ENCODE results near the gene MCEMP1.

MCEMP1 gene, protein sequence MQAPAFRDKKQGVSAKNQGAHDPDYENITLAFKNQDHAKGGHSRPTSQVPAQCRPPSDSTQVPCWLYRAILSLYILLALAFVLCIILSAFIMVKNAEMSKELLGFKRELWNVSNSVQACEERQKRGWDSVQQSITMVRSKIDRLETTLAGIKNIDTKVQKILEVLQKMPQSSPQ

DNA sequence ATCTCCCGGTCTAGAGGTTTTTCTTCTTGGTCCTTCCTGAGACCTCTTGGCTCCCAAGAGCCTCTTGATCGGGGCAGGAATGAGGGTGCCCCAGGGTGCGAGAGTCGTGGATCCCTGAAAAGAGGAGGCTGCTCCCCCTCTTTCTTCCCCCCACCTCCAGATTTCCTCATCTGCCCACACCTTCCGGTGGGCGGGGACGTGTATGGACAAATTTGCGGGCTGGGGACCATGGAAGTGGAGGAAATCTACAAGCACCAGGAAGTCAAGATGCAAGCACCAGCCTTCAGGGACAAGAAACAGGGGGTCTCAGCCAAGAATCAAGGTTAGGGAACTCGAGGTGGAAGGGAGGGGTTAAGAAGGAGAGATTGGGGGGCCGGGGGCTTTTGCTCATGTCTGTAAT is at the start of gene MCEMP1:
Gene MCEMP1, plus strand, starts transcription at position 237 of the 400 bp plus-strand sequence. Its CDS starts 31 bp downstream, at position 268.
- DNase-seq = no peak

DNA sequence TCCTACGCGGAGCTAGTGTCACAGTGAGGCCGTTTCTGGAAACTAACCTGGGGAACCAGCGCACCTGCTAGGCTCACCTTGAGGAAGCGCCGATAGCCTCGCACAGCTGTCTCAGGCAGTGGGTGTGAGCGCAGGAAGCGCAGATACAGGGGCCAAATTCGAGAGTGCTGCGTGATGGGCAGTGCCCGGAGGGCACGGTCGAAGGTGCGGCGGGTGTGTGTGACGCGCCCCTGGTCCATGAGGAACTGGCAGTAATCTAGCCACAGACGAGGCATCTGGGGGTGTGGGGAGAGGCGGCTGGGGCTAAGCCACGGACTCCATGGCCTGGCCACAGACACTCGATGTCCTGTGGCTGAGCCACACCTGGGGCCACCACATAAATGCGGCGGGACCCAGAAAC is 49.7 kb upstream of the MCEMP1 start:
- DNase-seq = no peak

DNA sequence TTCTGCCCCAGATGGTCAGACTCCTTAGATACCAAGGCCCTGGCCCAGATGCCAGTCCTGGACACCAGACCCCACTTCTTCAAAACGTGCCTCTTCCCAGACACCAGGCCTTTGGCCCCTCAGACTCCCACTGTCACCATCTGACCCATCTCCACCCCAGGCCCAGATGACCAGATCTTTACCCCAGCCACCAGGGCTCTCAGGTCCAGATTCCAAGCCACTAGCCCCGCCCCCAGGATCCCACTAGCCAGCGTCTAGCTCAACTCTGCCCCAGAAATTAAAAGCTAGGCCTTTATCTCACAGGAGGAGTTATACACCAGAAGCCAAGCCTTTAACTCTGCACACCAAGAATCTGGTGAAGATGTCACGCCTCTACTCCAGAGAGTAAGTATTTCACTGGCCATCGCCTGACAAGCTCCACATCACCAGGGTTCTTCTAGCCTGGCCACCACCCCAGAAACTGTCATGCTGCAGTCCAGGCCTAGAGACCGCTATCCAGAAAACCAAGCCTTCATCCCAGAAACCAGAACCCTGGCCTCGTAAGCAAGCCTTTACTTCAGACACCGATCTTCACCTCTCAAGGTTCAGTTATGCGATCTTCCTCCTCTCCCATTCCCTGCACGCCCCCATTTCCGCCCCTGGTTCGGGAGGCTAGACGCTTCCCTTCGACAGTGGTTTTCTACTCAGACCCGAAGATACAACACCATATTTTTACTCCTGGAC is 48.1 kb upstream of the MCEMP1 start:
- no peak for DNase-seq

DNA sequence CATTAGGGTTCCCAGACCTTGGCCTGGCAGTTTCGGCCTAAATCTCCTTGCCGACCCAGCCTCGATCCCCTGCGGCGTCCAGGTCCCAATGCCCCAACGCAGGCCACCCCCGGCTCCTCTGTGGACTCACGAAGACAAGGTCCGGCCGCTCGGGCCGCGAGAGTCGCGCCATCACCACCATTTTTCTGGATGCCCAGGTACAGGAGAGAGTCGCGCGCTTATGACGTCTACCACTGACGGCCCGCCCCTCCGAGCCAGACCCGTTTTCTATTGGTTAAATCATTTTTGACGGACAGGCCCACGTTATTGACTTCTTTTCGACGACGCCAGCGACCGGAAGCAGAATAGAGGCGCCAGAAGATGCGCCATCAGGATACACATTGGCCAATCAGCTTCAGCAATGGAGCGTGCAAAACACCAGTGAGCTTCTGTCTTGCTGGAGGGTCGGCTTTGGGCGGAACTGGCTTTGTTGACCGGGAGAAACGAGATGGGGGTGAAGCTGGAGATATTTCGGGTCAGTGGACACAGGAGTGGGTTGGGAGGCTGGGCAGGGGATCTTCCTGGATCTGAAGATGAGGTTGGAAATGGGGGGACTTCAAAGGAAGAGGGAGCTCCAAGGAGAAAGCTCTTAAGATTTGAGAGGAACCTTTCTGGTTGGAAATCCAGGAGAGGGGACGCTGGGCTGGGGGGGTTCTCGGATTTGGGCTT is 47.4 kb upstream of the MCEMP1 start, which contains the start of the genes PET100 and XAB2:
Gene PET100, plus strand, starts transcription at position 447 of the 708 bp plus-strand sequence. Its CDS starts 41 bp downstream, at position 488.
Gene XAB2, minus strand, starts transcription at position 199 of the 708 bp plus-strand sequence. Its CDS starts 18 bp downstream, at position 181.
- DNase-seq = peak; percentile 92

DNA sequence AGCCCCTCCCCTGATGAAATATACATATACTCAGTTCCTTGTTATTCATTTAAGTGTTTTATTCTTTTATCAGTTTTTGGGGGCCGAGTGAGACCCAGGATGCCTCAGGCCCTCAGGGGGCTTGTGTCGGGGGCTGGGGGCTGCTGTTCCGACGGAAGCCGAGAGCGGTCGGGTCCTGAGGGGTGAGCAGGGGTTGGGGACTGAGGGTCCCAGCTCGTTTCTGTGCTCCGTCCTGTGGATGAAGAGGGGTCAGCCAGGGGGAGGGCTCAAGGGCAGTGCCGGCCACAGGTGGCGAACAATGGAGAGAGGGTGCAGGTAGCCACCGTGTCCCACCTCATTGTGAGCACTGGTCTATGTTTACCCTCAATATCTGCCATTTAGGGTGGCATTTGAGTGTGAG is 45.3 kb upstream of the MCEMP1 start:
- no peak for DNase-seq

DNA sequence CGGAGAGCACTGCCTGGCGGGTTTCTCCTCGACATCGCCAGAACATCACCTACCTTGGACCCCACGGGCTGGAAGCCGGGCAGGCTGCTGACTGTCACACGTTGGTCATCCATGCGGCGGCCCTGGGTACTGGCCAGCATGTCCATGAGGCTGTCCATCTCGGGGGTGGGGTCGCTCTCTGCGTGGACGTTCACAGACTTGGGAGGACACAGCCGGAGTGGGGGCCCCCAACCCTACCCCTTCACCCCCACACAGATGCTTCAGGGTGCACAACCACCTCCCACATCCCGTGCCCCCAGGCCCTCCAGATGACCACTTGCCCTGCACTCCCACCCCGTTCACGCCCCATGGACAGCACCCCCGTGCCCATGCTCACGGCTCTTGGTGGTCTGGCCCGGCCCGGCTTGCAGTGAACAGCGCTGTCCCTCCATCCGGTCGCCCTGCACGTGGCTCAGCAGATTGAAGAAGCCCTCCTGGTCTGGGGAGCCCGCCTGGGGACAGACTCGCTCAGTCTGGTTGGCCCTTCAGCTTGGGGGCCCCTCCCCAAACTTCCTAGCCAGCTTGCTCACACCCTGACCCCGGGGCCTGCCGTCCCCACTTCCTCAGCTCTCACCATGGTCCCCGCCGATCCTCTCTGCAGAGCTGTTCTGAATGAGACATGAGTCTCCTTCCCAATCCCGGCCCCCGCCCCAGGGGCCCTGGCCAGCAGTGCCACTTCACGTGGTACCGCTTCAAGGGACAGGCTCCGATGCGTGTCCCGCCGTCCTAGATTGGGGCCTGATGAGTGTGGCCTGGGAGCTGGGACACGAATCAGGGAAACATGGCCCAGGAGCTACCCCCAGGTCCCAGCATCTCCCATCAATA is 44.3 kb upstream of the MCEMP1 start:
- DNase-seq = no peak

DNA sequence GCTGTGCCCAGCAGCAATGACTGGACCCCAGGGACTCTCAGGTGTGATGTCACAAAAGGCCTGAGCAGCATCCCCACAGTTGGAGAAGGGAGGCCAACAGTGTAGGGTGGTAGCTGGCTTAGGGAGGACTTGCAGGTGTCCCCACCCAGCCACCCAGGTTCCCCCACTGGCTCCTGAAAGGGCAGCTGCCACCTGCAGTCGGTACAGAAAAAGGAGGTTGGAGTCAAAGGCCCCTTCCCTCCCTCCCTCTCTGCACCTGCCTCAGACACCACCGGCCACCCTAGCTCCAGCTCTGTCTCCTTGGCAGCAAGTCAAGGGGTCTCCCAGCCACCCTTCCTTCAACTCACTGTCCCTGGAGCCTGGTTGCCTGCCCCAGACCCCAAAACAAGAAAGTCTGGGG is 43.2 kb upstream of the MCEMP1 start, which contains the start of gene PCP2:
Gene PCP2, minus strand, starts transcription at position 22 of the 400 bp plus-strand sequence. CDS start 262 bp downstream, outside the sequence.
- DNase-seq = no peak

DNA sequence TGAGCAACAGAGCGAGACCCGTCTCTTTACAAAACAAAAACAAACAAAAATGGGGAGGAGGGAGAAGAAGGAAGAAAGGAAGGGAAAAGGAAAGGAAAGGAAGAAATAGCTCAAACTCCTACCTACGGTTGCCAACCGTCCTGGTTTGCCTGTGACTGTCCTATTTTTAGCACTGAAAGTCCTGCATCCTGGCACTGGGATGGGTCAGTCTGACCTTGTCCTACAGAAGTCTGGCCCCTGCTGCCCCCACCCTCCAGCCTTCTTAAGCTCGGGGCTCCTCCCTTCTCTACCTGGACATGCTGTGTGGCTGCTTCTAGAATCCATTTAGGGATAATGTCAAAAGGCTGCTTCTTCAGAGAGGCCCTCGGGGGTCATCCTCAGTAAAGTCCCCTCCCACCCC is 41.2 kb upstream of the MCEMP1 start:
- DNase-seq = no peak

DNA sequence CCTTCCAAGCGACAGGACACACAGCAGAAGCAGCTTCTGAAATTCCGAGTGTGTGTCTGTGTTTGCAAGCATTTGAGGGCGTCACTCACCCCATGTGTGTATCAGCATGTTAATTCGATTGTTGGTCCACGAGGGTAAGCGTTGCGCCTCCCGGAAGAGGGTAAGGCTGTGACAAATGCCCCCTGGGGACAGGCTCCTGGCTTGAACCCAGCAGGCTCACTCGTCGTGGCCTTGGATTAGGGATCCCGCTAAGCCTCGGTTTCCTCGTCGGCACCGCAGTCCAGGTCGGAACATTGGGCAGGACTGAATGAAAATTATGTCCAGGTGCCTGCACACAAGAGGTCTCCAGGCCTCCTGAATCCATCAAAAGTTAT is 40.6 kb upstream of the MCEMP1 start:
- DNase-seq = no peak

DNA sequence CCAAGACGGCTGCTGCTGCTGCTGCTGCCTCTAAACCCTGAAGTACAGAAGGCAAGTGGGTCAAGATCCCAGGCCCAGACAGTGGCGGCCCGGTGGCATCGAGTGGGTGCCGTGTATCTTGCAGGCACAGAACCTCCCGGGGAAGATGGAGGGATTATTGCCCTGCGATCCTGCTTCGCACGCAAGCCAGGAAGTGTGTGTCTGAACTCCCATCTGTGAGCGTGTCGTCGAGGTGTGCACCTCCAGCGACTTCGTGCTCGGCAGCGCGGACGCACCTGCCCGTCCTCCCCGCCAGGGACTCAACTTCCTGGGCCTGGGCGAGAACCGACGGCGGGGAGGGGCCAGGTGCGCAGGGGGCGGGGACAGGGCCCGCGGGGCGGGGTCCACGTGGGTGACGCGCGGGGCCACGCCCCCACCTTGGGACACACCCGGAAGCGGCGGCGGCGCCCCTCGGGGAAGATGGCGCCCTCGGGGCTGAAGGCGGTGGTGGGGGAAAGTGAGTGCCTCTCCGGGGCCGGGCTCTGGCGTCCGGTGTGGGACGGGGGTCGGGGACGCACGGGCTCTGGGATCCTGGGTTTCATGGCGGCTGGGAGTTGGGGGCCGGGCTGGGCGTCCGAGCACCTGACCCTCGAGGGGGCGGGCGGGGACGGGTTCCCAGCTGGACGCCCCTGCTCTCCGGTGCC is 40.1 kb upstream of the MCEMP1 start, which contains the start of gene STXBP2:
Gene STXBP2, plus strand, starts transcription at position 420 of the 683 bp plus-strand sequence. Its CDS starts 40 bp downstream, at position 460.
- peak; percentile 91 for DNase-seq

DNA sequence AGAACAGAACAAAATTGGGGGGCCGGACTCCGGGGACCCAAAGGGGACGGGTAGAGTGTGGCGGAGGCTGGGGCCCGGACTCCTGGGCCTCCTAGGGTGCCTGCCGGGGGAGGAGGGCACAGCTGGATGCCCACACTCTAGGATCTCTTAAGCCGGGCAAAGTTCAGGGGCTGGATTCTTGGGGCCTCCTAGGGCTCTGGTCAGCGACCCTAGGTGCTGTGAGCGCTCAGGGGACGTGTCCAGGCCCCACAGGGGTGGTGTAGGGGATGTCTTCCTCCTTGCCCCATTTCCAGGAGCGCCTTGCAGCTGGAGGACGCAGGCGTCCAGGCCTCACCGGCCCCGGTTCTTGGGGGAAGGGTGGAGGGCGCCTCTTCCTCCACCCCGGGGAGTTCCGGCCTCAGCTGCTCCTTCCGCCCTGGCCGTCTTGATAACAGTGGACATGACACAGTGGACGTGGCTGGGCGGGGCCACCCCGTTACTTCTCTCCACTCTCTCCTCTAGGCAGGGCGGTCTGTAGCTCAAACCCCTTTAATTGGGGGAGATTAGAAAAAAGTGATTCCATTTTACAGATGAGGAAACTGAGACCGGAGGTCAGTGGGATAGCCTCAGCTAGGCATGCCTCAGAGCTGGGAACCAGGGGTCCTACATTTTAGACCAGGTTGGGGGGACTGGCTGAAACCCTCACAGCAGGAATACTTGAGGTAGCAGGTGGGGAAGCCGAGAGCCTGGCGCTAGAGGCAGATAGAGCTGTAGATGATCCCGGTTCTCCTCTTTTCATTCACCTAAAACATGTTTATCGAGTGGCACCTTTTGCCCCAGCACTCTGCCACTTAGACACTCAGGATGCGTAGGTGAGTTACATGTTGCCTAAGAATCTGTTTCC is 39.3 kb upstream of the MCEMP1 start:
- DNase-seq = no peak

DNA sequence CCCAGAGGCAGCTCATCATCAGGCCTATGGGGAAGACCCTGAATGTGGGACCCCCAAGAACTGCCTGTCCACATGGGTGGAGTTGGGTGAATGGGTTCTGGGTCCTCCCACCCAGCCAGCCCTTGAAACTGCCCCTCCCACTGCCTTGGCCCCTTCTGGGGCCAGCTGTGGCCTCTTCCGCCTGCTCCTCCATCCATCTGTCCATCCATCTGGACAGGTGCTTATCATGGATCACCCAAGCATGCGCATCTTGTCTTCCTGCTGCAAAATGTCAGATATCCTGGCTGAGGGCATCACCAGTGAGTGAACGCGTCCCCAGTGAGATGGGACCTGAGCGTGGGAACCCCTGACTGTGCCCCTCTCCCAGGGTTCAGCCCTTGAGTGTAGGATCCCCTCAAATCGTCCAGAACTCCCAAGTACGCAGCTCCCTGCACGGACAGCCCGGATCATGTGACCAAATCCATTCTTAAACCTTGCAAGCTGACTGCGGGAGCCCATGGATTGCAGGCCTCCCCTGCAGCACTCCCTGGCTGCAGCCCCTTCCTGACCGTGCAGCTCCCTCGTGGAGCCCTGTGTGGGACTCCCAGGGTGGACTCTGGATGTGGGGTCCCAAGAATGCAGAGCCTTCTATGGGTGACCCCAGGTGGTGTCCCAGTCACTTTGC is 38.0 kb upstream of the MCEMP1 start:
- no peak for DNase-seq

DNA sequence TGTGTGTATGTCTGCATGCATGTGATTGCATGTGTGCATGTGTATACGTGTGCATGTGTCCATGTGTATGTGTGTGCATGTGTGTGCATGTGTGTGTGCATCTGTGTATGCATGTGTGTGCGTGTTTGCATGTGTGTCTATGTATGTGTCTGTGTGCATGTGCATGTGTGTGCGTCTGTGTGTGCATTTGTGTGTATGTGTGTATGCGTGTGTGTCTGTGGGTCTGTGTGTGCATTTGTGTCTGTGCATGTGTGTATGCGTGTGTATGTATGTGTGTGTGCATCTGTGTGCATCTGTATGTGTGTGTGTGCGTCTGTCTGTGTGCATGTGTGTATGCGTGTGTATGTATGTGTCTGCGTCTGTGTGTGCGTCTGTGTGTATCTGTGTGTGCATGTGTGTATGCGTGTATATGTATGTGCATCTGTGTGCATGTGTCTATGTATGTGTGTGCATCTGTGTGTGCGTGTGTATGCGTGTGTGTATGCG is 37.0 kb upstream of the MCEMP1 start:
- no peak for DNase-seq

DNA sequence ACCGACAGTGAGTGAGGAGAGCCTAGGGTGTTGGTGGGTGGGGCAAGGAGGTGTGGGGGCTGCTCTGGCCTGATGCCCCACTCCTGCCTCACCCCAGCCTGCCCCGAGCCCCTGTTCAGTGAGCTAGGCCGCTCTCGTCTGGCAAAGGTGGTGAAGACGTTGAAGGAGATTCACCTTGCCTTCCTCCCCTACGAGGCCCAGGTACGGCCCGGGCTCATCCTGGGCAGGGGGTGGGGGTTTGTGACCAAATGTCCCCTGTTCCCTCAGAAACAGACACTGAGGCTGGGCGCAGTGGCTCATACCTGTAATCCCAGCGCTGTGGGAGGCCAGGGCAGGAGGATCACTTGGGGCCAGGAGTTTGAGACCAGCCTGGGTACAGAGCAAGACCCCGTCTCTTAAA is 36.1 kb upstream of the MCEMP1 start:
- DNase-seq = no peak

DNA sequence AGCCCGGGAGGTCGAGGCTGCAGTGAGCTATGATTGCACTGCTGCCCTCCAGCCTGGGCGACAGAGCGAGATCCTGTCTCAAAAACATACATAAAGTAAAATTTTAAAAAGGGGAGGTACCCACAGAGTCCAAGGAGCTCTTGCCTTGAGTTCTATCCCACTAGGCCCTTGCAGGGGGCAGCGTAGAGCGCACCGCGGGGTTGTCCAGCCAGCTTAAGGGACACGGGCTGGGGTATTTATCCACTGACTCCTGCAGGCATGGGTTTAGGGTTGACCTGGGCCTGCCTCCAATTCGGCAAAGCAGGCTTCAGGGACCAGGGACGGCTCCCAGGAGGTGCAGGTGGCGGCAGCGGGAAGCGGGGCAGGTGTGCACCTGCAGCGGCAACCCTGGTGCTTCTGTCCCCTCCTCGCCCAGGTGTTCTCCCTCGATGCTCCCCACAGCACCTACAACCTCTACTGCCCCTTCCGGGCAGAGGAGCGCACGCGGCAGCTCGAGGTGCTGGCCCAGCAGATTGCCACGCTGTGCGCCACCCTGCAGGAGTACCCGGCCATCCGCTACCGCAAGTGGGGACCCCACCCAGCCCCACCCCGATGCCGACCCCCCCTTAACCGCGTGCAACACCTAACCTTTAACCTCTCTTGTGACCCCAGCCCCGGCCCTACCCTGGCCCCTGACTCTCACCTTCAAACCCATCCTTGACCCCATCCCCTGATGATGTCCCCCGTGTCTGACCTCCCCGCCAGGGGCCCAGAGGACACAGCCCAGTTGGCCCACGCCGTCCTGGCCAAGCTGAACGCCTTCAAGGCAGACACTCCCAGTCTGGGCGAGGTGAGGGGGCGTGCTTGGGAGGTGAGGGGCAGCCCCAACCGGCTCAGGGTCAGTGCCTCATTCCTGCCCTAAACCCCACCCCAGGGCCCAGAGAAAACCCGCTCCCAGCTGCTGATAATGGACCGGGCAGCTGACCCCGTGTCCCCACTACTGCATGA is 35.3 kb upstream of the MCEMP1 start:
- no peak for DNase-seq

DNA sequence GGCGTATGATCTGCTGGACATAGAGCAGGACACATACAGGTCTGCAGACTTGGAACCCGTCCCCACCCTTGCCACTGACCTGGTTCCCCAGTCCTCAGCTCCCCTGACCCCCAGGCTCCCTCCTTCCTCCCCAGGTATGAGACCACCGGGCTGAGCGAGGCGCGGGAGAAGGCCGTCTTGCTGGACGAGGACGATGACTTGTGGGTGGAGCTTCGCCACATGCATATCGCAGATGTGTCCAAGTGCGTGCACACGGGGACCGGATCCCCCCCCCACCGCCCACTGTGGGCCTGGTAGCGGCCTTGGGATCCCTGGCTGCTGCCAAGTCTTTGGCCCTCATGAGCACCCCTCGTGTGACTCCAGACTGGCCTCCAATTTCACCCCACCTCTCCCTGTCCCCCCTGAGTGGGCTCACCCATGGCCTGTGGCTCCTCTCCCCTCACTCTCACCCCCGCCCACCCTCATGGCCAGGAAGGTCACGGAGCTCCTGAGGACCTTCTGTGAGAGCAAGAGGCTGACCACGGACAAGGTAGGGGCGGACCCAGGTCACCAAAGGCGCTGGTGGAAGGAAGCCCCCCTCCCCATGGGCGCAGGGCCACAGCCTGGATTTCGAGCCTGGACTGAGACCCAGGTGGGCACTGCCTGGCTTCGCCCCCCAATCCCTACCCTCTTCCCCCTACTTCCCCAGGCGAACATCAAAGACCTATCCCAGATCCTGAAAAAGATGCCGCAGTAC is 34.4 kb upstream of the MCEMP1 start:
- DNase-seq = no peak

DNA sequence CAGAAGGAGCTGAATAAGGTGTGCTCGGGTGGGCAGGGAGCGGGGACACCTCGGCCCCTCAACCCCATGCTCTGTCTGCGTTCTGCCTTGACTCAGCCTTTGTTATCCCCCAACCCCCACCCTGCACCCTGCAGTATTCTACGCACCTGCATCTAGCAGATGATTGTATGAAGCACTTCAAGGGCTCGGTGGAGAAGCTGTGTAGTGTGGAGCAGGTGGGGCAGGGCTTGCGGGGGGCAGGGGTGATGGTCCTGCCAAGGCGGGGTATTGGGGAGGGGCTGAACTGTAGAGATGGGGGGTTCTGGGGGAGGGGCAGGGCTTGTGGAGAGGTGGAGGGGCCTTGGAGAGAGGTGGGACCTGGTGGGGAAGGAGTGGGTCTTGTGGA is 33.9 kb upstream of the MCEMP1 start:
- no peak for DNase-seq

All from 8988T (cell line).